ENCODE data around the gene AP2A2. TPM values are rescaled to one million over a fixed set of nuclear protein-coding genes. Genes with fewer than 3 reads are reported as not detected.

AP2A2 gene
- total RNA-seq, 1 experiment from 2014 or later = 47.1 TPM

DNA sequence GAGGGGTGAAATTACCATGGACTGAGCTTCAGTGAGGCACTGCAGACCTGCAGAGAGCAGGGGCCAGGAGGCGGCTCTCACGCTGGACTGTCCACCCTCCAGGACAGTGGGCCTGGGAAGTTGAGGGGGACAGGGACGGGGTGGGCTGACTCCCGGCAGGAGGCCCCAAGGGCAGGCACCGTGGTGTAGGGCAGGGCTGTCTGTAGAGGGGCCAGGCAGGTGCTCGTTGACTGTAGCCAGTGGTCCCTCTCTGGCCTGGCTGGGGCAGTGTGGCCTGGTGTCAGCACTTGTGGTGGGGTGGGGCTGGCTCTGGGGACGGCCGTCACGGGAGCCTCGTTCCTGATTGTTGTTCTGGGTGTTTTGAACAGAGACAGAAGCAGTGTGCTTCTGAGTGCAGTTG, 64.4 kb downstream of the AP2A2 start (continued):
- no peak for TF ChIP-seq CREB1 (CRISPR knock-in tag; IDR thresholded peaks at IDR 0.05)
- TF ChIP-seq ETV6 (CRISPR knock-in tag; IDR thresholded peaks at IDR 0.05) = no peak
- no peak for TF ChIP-seq NFE2L1 (CRISPR knock-in tag; IDR thresholded peaks at IDR 0.05)
- no peak for TF ChIP-seq FOXK1 (CRISPR knock-in tag; IDR thresholded peaks at IDR 0.05)
- TF ChIP-seq FOXP1 (CRISPR knock-in tag; IDR thresholded peaks at IDR 0.05; ENCODE audit: borderline replicate concordance) = no peak
- TF ChIP-seq RORB (CRISPR knock-in tag; IDR thresholded peaks at IDR 0.05) = no peak

DNA sequence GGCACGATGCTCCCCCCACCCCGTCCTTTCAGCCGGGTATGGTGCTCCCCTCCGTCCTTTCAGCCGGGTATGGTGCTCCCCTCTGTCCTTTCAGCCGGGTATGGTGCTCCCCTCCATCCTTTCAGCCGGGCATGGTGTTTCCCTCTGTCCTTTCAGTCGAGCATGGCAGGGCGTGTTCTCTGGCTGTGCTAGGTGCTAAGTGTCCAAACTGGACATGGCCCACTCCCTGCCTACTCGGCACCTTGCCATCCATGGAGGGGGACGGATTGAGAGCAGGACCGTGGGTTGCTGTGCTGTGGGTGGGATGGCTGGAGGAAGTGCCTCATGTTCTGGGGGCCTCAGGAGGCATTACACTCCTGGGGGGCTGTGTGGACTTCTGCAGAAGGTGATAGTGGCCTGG, 65.4 kb downstream of the AP2A2 start:
- H3K9me3 Mint-ChIP-seq = peaks cover 4% of the 10 kb centered on the region
- H3K4me3 Mint-ChIP-seq = no peak overlapping the region
- peaks cover 40% of the 10 kb centered on the region for H3K36me3 Mint-ChIP-seq
- ATAC-seq (no peak), DNase-seq (ENCODE audit: low spot score) (no peak)
- no peaks in the 10 kb centered on the region for H3K4me1 Mint-ChIP-seq
- ChIA-PET CTCF (interaction anchor here (0.6 kb wide), 1 partner anchor 708 kb away, joined by 4 read pairs; no protein-coding TSS in a partner anchor), POLR2A (no interaction called here)
- no peaks in the 10 kb centered on the region for H3K27me3 Mint-ChIP-seq (ENCODE audit: low read depth)
- peak overlapping the region; percentile 46 for H3K27ac Mint-ChIP-seq
- TF ChIP-seq TP53 (CRISPR knock-in tag; IDR thresholded peaks at IDR 0.05) (no peak), ZNF671 (CRISPR knock-in tag; IDR thresholded peaks at IDR 0.05) (no peak), KAT7 (CRISPR knock-in tag; IDR thresholded peaks at IDR 0.05; ENCODE audit: borderline replicate concordance) (no peak), TEAD1 (CRISPR knock-in tag; IDR thresholded peaks at IDR 0.05) (no peak), NR3C1 (CRISPR knock-in tag; conservative IDR thresholded peaks at IDR 0.05; ENCODE audit: low read depth) (no peak), RORB (CRISPR knock-in tag; IDR thresholded peaks at IDR 0.05) (no peak), OVOL2 (CRISPR knock-in tag; IDR thresholded peaks at IDR 0.05; ENCODE audit: borderline replicate concordance) (no peak), NR2C2 (CRISPR knock-in tag; IDR thresholded peaks at IDR 0.05) (no peak), HMGA2 (CRISPR knock-in tag; IDR thresholded peaks at IDR 0.05) (no peak), ZNF232 (CRISPR knock-in tag; IDR thresholded peaks at IDR 0.05) (no peak), ZNF121 (CRISPR knock-in tag; IDR thresholded peaks at IDR 0.05) (no peak), ZBTB21 (CRISPR knock-in tag; IDR thresholded peaks at IDR 0.05; ENCODE audit: borderline replicate concordance) (no peak)
- TF ChIP-seq, protein P1, sequence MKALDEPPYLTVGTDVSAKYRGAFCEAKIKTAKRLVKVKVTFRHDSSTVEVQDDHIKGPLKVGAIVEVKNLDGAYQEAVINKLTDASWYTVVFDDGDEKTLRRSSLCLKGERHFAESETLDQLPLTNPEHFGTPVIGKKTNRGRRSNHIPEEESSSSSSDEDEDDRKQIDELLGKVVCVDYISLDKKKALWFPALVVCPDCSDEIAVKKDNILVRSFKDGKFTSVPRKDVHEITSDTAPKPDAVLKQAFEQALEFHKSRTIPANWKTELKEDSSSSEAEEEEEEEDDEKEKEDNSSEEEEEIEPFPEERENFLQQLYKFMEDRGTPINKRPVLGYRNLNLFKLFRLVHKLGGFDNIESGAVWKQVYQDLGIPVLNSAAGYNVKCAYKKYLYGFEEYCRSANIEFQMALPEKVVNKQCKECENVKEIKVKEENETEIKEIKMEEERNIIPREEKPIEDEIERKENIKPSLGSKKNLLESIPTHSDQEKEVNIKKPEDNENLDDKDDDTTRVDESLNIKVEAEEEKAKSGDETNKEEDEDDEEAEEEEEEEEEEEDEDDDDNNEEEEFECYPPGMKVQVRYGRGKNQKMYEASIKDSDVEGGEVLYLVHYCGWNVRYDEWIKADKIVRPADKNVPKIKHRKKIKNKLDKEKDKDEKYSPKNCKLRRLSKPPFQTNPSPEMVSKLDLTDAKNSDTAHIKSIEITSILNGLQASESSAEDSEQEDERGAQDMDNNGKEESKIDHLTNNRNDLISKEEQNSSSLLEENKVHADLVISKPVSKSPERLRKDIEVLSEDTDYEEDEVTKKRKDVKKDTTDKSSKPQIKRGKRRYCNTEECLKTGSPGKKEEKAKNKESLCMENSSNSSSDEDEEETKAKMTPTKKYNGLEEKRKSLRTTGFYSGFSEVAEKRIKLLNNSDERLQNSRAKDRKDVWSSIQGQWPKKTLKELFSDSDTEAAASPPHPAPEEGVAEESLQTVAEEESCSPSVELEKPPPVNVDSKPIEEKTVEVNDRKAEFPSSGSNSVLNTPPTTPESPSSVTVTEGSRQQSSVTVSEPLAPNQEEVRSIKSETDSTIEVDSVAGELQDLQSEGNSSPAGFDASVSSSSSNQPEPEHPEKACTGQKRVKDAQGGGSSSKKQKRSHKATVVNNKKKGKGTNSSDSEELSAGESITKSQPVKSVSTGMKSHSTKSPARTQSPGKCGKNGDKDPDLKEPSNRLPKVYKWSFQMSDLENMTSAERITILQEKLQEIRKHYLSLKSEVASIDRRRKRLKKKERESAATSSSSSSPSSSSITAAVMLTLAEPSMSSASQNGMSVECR (CRISPR knock-in tag; IDR thresholded peaks at IDR 0.05; ENCODE audit: borderline replicate concordance) = no peak
- TF ChIP-seq, protein P2, sequence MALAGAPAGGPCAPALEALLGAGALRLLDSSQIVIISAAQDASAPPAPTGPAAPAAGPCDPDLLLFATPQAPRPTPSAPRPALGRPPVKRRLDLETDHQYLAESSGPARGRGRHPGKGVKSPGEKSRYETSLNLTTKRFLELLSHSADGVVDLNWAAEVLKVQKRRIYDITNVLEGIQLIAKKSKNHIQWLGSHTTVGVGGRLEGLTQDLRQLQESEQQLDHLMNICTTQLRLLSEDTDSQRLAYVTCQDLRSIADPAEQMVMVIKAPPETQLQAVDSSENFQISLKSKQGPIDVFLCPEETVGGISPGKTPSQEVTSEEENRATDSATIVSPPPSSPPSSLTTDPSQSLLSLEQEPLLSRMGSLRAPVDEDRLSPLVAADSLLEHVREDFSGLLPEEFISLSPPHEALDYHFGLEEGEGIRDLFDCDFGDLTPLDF (CRISPR knock-in tag; IDR thresholded peaks at IDR 0.05) = no peak
- TF ChIP-seq, protein P3, sequence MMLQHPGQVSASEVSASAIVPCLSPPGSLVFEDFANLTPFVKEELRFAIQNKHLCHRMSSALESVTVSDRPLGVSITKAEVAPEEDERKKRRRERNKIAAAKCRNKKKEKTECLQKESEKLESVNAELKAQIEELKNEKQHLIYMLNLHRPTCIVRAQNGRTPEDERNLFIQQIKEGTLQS (CRISPR knock-in tag; conservative IDR thresholded peaks at IDR 0.05) = no peak
- TF ChIP-seq, protein P4, sequence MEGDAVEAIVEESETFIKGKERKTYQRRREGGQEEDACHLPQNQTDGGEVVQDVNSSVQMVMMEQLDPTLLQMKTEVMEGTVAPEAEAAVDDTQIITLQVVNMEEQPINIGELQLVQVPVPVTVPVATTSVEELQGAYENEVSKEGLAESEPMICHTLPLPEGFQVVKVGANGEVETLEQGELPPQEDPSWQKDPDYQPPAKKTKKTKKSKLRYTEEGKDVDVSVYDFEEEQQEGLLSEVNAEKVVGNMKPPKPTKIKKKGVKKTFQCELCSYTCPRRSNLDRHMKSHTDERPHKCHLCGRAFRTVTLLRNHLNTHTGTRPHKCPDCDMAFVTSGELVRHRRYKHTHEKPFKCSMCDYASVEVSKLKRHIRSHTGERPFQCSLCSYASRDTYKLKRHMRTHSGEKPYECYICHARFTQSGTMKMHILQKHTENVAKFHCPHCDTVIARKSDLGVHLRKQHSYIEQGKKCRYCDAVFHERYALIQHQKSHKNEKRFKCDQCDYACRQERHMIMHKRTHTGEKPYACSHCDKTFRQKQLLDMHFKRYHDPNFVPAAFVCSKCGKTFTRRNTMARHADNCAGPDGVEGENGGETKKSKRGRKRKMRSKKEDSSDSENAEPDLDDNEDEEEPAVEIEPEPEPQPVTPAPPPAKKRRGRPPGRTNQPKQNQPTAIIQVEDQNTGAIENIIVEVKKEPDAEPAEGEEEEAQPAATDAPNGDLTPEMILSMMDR (IDR thresholded peaks at IDR 0.05) = no peak
- TF ChIP-seq, protein P5, sequence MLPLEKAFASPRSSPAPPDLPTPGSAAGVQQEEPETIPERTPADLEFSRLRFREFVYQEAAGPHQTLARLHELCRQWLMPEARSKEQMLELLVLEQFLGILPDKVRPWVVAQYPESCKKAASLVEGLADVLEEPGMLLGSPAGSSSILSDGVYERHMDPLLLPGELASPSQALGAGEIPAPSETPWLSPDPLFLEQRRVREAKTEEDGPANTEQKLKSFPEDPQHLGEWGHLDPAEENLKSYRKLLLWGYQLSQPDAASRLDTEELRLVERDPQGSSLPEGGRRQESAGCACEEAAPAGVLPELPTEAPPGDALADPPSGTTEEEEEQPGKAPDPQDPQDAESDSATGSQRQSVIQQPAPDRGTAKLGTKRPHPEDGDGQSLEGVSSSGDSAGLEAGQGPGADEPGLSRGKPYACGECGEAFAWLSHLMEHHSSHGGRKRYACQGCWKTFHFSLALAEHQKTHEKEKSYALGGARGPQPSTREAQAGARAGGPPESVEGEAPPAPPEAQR (CRISPR knock-in tag; IDR thresholded peaks at IDR 0.05) = no peak
- TF ChIP-seq, protein P6, sequence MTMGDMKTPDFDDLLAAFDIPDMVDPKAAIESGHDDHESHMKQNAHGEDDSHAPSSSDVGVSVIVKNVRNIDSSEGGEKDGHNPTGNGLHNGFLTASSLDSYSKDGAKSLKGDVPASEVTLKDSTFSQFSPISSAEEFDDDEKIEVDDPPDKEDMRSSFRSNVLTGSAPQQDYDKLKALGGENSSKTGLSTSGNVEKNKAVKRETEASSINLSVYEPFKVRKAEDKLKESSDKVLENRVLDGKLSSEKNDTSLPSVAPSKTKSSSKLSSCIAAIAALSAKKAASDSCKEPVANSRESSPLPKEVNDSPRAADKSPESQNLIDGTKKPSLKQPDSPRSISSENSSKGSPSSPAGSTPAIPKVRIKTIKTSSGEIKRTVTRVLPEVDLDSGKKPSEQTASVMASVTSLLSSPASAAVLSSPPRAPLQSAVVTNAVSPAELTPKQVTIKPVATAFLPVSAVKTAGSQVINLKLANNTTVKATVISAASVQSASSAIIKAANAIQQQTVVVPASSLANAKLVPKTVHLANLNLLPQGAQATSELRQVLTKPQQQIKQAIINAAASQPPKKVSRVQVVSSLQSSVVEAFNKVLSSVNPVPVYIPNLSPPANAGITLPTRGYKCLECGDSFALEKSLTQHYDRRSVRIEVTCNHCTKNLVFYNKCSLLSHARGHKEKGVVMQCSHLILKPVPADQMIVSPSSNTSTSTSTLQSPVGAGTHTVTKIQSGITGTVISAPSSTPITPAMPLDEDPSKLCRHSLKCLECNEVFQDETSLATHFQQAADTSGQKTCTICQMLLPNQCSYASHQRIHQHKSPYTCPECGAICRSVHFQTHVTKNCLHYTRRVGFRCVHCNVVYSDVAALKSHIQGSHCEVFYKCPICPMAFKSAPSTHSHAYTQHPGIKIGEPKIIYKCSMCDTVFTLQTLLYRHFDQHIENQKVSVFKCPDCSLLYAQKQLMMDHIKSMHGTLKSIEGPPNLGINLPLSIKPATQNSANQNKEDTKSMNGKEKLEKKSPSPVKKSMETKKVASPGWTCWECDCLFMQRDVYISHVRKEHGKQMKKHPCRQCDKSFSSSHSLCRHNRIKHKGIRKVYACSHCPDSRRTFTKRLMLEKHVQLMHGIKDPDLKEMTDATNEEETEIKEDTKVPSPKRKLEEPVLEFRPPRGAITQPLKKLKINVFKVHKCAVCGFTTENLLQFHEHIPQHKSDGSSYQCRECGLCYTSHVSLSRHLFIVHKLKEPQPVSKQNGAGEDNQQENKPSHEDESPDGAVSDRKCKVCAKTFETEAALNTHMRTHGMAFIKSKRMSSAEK (CRISPR knock-in tag; IDR thresholded peaks at IDR 0.05; ENCODE audit: borderline replicate concordance) = no peak
- TF ChIP-seq, protein P7, sequence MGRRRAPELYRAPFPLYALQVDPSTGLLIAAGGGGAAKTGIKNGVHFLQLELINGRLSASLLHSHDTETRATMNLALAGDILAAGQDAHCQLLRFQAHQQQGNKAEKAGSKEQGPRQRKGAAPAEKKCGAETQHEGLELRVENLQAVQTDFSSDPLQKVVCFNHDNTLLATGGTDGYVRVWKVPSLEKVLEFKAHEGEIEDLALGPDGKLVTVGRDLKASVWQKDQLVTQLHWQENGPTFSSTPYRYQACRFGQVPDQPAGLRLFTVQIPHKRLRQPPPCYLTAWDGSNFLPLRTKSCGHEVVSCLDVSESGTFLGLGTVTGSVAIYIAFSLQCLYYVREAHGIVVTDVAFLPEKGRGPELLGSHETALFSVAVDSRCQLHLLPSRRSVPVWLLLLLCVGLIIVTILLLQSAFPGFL (CRISPR knock-in tag; IDR thresholded peaks at IDR 0.05; ENCODE audit: borderline replicate concordance) = no peak

Measured in WTC11 (cell line).